ENCODE results near the gene SDC1. TPM values are rescaled to one million over a fixed set of nuclear protein-coding genes. Genes with fewer than 3 reads are reported as not detected.

SDC1 gene
- total and polyA plus RNA-seq, 2 experiments from 2014 or later, result 92.3 to 107 TPM

DNA sequence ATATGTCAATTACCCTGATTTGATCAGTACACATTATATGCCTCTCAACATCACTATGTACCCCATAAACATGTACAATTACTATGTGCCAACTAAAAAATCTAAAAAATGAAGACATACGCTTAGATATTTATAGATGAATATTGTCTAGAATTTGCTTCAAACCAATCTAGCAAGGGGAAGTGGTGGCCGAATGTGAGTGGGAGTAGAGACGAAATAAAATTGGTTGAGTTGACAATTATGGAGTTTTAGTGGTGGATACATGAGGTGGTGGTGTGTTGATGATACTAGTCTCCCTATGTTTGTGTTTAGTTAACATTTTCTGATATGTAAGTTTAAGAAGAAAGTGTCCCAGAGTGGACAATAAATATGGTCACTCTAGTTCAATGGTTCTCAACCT, 49.0 kb downstream of the SDC1 start:
- Histone ChIP-seq H3K27ac (no peak overlapping the region), H3K4me2 (no peak overlapping the region), H3K9me3 (ENCODE audit: low read depth) (no peaks in the 10 kb centered on the region), H3K36me3 (replicated peaks; ENCODE audit: insufficient read depth, low read depth) (no peaks in the 10 kb centered on the region), H3K79me2 (no peaks in the 10 kb centered on the region), H3K4me1 (ENCODE audit: insufficient read depth) (no peaks in the 10 kb centered on the region), H3K9me2 (replicated peaks; ENCODE audit: insufficient read depth) (no peaks in the 10 kb centered on the region), H2AFZ (no peak overlapping the region), H3K27me3 (no peaks in the 10 kb centered on the region), H4K20me1 (ENCODE audit: insufficient read depth, poor library complexity, severe bottlenecking) (no peaks in the 10 kb centered on the region), H3K4me3 (no peak overlapping the region)
- WGBS (ENCODE audit: low lambda C conversion rate, missing lambda C conversion rate), result 96% methylated on average over 3 of the region's 3 CpGs
- TF ChIP-seq, protein P1, sequence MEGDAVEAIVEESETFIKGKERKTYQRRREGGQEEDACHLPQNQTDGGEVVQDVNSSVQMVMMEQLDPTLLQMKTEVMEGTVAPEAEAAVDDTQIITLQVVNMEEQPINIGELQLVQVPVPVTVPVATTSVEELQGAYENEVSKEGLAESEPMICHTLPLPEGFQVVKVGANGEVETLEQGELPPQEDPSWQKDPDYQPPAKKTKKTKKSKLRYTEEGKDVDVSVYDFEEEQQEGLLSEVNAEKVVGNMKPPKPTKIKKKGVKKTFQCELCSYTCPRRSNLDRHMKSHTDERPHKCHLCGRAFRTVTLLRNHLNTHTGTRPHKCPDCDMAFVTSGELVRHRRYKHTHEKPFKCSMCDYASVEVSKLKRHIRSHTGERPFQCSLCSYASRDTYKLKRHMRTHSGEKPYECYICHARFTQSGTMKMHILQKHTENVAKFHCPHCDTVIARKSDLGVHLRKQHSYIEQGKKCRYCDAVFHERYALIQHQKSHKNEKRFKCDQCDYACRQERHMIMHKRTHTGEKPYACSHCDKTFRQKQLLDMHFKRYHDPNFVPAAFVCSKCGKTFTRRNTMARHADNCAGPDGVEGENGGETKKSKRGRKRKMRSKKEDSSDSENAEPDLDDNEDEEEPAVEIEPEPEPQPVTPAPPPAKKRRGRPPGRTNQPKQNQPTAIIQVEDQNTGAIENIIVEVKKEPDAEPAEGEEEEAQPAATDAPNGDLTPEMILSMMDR (IDR thresholded peaks at IDR 0.05; ENCODE audit: poor library complexity), result no peak
- no peak for DNase-seq (ENCODE audit: low spot score)

DNA sequence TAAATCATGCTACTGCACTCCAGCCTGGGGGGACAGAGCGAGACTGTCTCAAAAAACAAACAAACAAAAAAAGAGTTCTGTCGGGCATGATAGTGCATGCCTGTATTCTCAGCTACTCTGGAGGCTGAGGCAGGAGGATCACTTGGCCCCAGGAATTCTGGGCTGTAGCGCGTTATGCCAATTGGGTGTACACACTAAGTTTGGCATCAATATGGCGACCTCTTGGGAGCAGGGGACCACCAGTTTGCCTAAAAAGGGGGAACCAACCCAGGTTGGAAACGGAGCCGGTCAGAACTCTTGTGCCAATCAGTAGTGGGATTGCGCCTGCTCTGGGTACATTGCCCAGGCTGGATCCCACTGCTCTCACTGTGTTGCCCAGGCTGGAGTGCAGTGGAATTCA, 49.7 kb downstream of the SDC1 start:
- H4K20me1 ChIP-seq (ENCODE audit: insufficient read depth, poor library complexity, severe bottlenecking), result no peaks in the 10 kb centered on the region
- TF ChIP-seq, protein P1 (IDR thresholded peaks at IDR 0.05; ENCODE audit: poor library complexity), result no peak
- TF ChIP-seq EZH2phosphoT487 (IDR thresholded peaks at IDR 0.05; ENCODE audit: low read depth, severe bottlenecking, unreplicated experiment), result no peak
- no peak for TF ChIP-seq EZH2 (IDR thresholded peaks at IDR 0.05; ENCODE audit: borderline replicate concordance)
- H3K4me3 ChIP-seq, result no peak overlapping the region
- H3K79me2 ChIP-seq, result no peaks in the 10 kb centered on the region
- 85% methylated on average over 8 of the region's 8 CpGs for WGBS (ENCODE audit: low lambda C conversion rate, missing lambda C conversion rate)
- H3K36me3 ChIP-seq (replicated peaks; ENCODE audit: insufficient read depth, low read depth), result no peaks in the 10 kb centered on the region
- no peaks in the 10 kb centered on the region for H3K9me3 ChIP-seq (ENCODE audit: low read depth)
- no peak overlapping the region for H3K27ac ChIP-seq
- no peaks in the 10 kb centered on the region for H3K9me2 ChIP-seq (replicated peaks; ENCODE audit: insufficient read depth)
- no peaks in the 10 kb centered on the region for H3K4me1 ChIP-seq (ENCODE audit: insufficient read depth)
- no peak overlapping the region for H2AFZ ChIP-seq
- DNase-seq (ENCODE audit: low spot score), result no peak
- no peaks in the 10 kb centered on the region for H3K27me3 ChIP-seq
- no peak overlapping the region for H3K4me2 ChIP-seq

DNA sequence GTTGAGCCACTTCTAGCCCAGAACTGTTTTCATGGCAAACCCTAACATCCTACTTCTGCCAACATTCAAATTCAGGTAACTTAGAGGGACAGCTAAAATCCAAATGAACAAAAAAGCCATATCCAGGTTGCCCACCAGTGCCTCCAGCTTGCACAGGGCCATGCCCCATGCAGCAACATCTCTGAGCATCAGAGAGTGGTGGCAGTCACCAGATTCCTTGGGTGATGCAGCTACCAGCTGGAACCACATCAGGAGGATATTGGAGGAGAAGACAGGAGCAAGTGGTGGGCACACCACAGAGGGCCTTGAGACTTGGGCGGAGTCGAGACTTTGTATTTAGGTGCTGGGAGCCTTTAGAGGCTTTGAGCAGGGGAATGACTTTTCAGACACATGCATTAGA, 50.5 kb downstream of the SDC1 start:
- Histone ChIP-seq H3K4me2 (no peak overlapping the region), H2AFZ (no peak overlapping the region), H3K36me3 (replicated peaks; ENCODE audit: insufficient read depth, low read depth) (no peaks in the 10 kb centered on the region), H3K4me3 (no peak overlapping the region), H3K9me3 (ENCODE audit: low read depth) (no peaks in the 10 kb centered on the region), H3K27ac (no peak overlapping the region), H3K4me1 (ENCODE audit: insufficient read depth) (no peaks in the 10 kb centered on the region), H3K27me3 (no peaks in the 10 kb centered on the region), H4K20me1 (ENCODE audit: insufficient read depth, poor library complexity, severe bottlenecking) (no peaks in the 10 kb centered on the region), H3K79me2 (no peaks in the 10 kb centered on the region), H3K9me2 (replicated peaks; ENCODE audit: insufficient read depth) (no peaks in the 10 kb centered on the region)
- TF ChIP-seq EZH2 (IDR thresholded peaks at IDR 0.05; ENCODE audit: borderline replicate concordance) (no peak), EZH2phosphoT487 (IDR thresholded peaks at IDR 0.05; ENCODE audit: low read depth, severe bottlenecking, unreplicated experiment) (no peak)
- TF ChIP-seq, protein P1 (IDR thresholded peaks at IDR 0.05; ENCODE audit: poor library complexity), result no peak
- 97% methylated on average over 2 of the region's 2 CpGs for WGBS (ENCODE audit: low lambda C conversion rate, missing lambda C conversion rate)
- no peak for DNase-seq (ENCODE audit: low spot score)
